Endothelial cell of umbilical vein (primary cell): Measurements from ENCODE around the gene FMR1NB. TPM values are rescaled to one million over a fixed set of nuclear protein-coding genes. Genes with fewer than 3 reads are reported as not detected.

ENCODE experiments used
- BruUV-seq: library from RNA; stranded (reverse); fragments of 400-500 nt; replicated peaks from 2 replicates; lab custom pipeline; 2021; lab: Mats Ljungman, UMichigan
- CTCF ChIA-PET: fragments of 300-600, 350-600 bp; sonication (Branson Sonifier 250); formaldehyde crosslinking; loops from one replicate; lab custom pipeline; 2021; ENCODE audit warnings: antibody characterized with exemption, inconsistent platforms; lab: Charles Lee
- POLR2A ChIA-PET: fragments of 300-600, 350-600 bp; sonication (Branson Sonifier 250); formaldehyde crosslinking; loops from one replicate; lab custom pipeline; 2021; ENCODE audit warnings: antibody characterized with exemption, inconsistent platforms; lab: Charles Lee
- DNase-seq: peaks from one replicate; pipeline ENCODE4 v3.0.0-alpha.2; 2011; ENCODE audit warnings: low read depth, low spot score
- FAIRE-seq: peaks from 2 replicates; lab custom pipeline; 2011; peaks lifted over from hg19 to GRCh38; lab: Jason Lieb, UNC
- H2AFZ ChIP-seq: 2 replicates; pipeline ENCODE4 v1.6.0; 2012; ENCODE audit warnings: low read depth, low read length, control low read depth, inconsistent platforms
- H3K27ac ChIP-seq: 2 replicates; pipeline ENCODE4 v1.5.1; 2011; ENCODE audit warnings: low read depth, mild to moderate bottlenecking, control low read depth, low read length, moderate library complexity; ENCODE audit not compliant: insufficient read depth
- H3K27me3 ChIP-seq, 2 experiments: 2 replicates each; pipeline versions ENCODE4 v1.6.0 to v1.6.1; 2011; ENCODE audit warnings: low read length in 2 of 2, mixed read lengths in 1 of 2; ENCODE audit not compliant: control insufficient read depth in 2 of 2, insufficient read depth in 2 of 2
- H3K36me3 ChIP-seq, 2 experiments: 2 replicates in 1 of 2; 3 replicates in 1 of 2; pipeline ENCODE4 v1.5.1; 2011; ENCODE audit warnings: low read length in 2 of 2, mild to moderate bottlenecking in 1 of 2, moderate library complexity in 1 of 2; ENCODE audit not compliant: control insufficient read depth in 2 of 2, insufficient read depth in 2 of 2; ENCODE audit errors: extremely low read depth in 1 of 2
- H3K4me1 ChIP-seq: 3 replicates; pipeline ENCODE4 v1.5.1; 2011; ENCODE audit warnings: mild to moderate bottlenecking, low read length; ENCODE audit not compliant: control insufficient read depth, insufficient read depth; ENCODE audit errors: extremely low read depth
- H3K4me2 ChIP-seq: 2 replicates; pipeline ENCODE4 v1.6.1; 2011; ENCODE audit warnings: low read length, control low read depth, mixed read lengths; ENCODE audit not compliant: insufficient read depth
- H3K4me3 ChIP-seq, 3 experiments: fragments of 200-600 bp in 1 of 3; sonication (generic), shearing (Covaris generic) in 1 of 3; replicated peaks in 1 of 3; 2 replicates each; pipeline ENCODE4 v1.5.1; 2011 to 2016; ENCODE audit warnings: control low read depth in 3 of 3, low read length in 3 of 3, mild to moderate bottlenecking in 2 of 3, inconsistent platforms in 1 of 3, low read depth in 1 of 3, moderate library complexity in 1 of 3; ENCODE audit not compliant: insufficient read depth in 1 of 3
- H3K79me2 ChIP-seq: 2 replicates; pipeline ENCODE4 v1.6.0; 2012; ENCODE audit warnings: low read length, inconsistent platforms; ENCODE audit not compliant: control insufficient read depth, insufficient read depth
- H3K9ac ChIP-seq: replicated peaks from 2 replicates; pipeline ENCODE3; 2011; ENCODE audit warnings: low read length, control low read depth; ENCODE audit not compliant: insufficient read depth; ENCODE audit errors: extremely low read depth
- H3K9me1 ChIP-seq: replicated peaks from 3 replicates; pipeline ENCODE4 v1.6.0; 2011; ENCODE audit warnings: mild to moderate bottlenecking, low read length; ENCODE audit not compliant: control insufficient read depth, insufficient read depth; ENCODE audit errors: extremely low read depth
- H3K9me3 ChIP-seq: replicated peaks from 2 replicates; pipeline ENCODE4 v1.5.1; 2012; ENCODE audit warnings: low read length, inconsistent platforms; ENCODE audit not compliant: control insufficient read depth, insufficient read depth
- H4K20me1 ChIP-seq: replicated peaks from 2 replicates; pipeline ENCODE3; 2011; ENCODE audit warnings: mild to moderate bottlenecking, low read length; ENCODE audit not compliant: control insufficient read depth, insufficient read depth; ENCODE audit errors: extremely low read depth
- CTCF ChIP-seq, 2 donors: IDR thresholded peaks; 1 replicate in 1 of 2; 2 replicates in 1 of 2; pipeline ENCODE4 v1.5.1; 2011; ENCODE audit warnings: low read length in 2 of 2, mild to moderate bottlenecking in 2 of 2, moderate library complexity in 2 of 2, control low read depth in 1 of 2, inconsistent platforms in 1 of 2, low read depth in 1 of 2; ENCODE audit not compliant: insufficient read depth in 1 of 2; ENCODE audit errors: extremely low read depth in 1 of 2
- EZH2 ChIP-seq: IDR thresholded peaks from 2 replicates; pipeline ENCODE4 v1.6.1; 2012; ENCODE audit warnings: borderline replicate concordance, low read depth, mild to moderate bottlenecking, moderate library complexity, low read length, inconsistent platforms; ENCODE audit not compliant: severe bottlenecking
- FOS ChIP-seq: IDR thresholded peaks from 2 replicates; pipeline ENCODE4 v1.6.1; 2011; ENCODE audit warnings: mild to moderate bottlenecking, low read length, moderate library complexity, borderline replicate concordance; ENCODE audit not compliant: insufficient read depth
- GATA2 ChIP-seq: IDR thresholded peaks from 2 replicates; pipeline ENCODE4 v1.7.0; 2011; ENCODE audit warnings: low read depth, mild to moderate bottlenecking, moderate library complexity, mixed read lengths, low read length; ENCODE audit not compliant: insufficient read length, insufficient read depth
- JUN ChIP-seq: IDR thresholded peaks from 2 replicates; pipeline ENCODE4 v1.6.1; 2011; ENCODE audit warnings: borderline replicate concordance, low read depth; ENCODE audit not compliant: insufficient read length, insufficient read depth
- MAX ChIP-seq: IDR thresholded peaks from 2 replicates; pipeline ENCODE4 v1.6.1; 2011; ENCODE audit not compliant: insufficient read depth, insufficient read length
- MYC ChIP-seq: IDR thresholded peaks from one replicate; pipeline ENCODE4 v1.6.1; 2011; ENCODE audit warnings: mild to moderate bottlenecking, low read depth, low read length
- POLR2A ChIP-seq: IDR thresholded peaks from 2 replicates; pipeline ENCODE4 v1.6.1; 2012; ENCODE audit warnings: low read depth, mild to moderate bottlenecking, control low read depth, low read length
- POLR2AphosphoS5 ChIP-seq: IDR thresholded peaks from 2 replicates; pipeline ENCODE4 v1.6.1; 2012; ENCODE audit warnings: low read depth, mild to moderate bottlenecking, control low read depth, low read length, moderate library complexity; ENCODE audit not compliant: insufficient read depth
- dilution Hi-C: fragments of 300-500 bp; cut with MboI; formaldehyde crosslinking; loops from one replicate; pipeline ENCODE4 v1.15.0; 2019; ENCODE audit warnings: low sequenced_read_pairs; ENCODE audit not compliant: extremely low pct_ligation_motif_present
- intact Hi-C: fragments of 100-400 bp; cut with micrococcal nuclease; formaldehyde crosslinking; loops from one replicate; pipeline ENCODE4 v1.10.0; 2022
- polyA plus RNA-seq, 4 experiments: library from polyadenylated mRNA; depleted of rRNA in 3 of 4; stranded (reverse) in 3 of 4; unstranded in 1 of 4; fragments of >200 nt; gene quantifications; 2 replicates each; pipeline versions ENCODE4 v1.2.1 to v1.2.3, GENCODE V29; 2011 to 2012; ENCODE audit warnings: missing spikeins in 1 of 4
- total RNA-seq: library from RNA; stranded (reverse); gene quantifications from 2 replicates; pipeline ENCODE4 v1.2.3, GENCODE V29; 2021

The FMR1NB gene
- total and polyA plus RNA-seq, 2 donors (not counting 3 experiments of a cell fraction or from before 2014, with no cell fraction given), result not detected

GRCh38 chrX:147945286-147945685, 35.9 kb upstream of the FMR1NB start:
- Histone ChIP-seq H3K9ac (no peak overlapping the region), H2AFZ (no peak overlapping the region), H3K27ac (no peak overlapping the region), H3K79me2 (no peaks in the 10 kb centered on the region), H3K9me1 (no peaks in the 10 kb centered on the region), H3K4me2 (no peak overlapping the region), H3K9me3 (no peaks in the 10 kb centered on the region), H3K36me3 (peaks cover 0 to 2% of the 10 kb centered on the region in 2 experiments), H4K20me1 (no peaks in the 10 kb centered on the region), H3K4me1 (no peaks in the 10 kb centered on the region), H3K27me3 (no peaks in the 10 kb centered on the region), H3K4me3 (no peak overlapping the region)
- no peak for FAIRE-seq
- dilution Hi-C loops (no loop called here), intact Hi-C loops (no loop called here)
- no peak for TF ChIP-seq EZH2
- no peak for TF ChIP-seq GATA2
- no peak for TF ChIP-seq POLR2A
- no peak for TF ChIP-seq JUN
- no peak for TF ChIP-seq CTCF (IDR thresholded peaks at IDR 0.05; ENCODE audit: extremely low read depth in 1 of 2, insufficient read depth in 1 of 2, low read depth in 1 of 2, low read length in 2 of 2)
- no peak for TF ChIP-seq FOS
- no peak for TF ChIP-seq MYC
- no peak for TF ChIP-seq POLR2AphosphoS5
- TF ChIP-seq MAX, result no peak
- BruUV-seq, result no TSS peak
- ChIA-PET POLR2A (no interaction called here), CTCF (no interaction called here)
- DNase-seq, result no peak
